ENCODE measurements around the gene CEP85. TPM values are rescaled to one million over a fixed set of nuclear protein-coding genes. Genes with fewer than 3 reads are reported as not detected.

The CEP85 gene
- total RNA-seq, 1 experiment from 2014 or later: 19.7 TPM

- CTCF ChIA-PET: interaction anchor here (0.8 kb wide), 1 partner anchor 23 kb away, joined by 3 read pairs; no protein-coding TSS in a partner anchor
- intact Hi-C loops (cut with micrococcal nuclease; ENCODE audit: unreplicated experiment): no loop called here
These were observed 53.8 kb downstream of the CEP85 start for GRCh38 chr1:26287811-26288210.

DNA sequence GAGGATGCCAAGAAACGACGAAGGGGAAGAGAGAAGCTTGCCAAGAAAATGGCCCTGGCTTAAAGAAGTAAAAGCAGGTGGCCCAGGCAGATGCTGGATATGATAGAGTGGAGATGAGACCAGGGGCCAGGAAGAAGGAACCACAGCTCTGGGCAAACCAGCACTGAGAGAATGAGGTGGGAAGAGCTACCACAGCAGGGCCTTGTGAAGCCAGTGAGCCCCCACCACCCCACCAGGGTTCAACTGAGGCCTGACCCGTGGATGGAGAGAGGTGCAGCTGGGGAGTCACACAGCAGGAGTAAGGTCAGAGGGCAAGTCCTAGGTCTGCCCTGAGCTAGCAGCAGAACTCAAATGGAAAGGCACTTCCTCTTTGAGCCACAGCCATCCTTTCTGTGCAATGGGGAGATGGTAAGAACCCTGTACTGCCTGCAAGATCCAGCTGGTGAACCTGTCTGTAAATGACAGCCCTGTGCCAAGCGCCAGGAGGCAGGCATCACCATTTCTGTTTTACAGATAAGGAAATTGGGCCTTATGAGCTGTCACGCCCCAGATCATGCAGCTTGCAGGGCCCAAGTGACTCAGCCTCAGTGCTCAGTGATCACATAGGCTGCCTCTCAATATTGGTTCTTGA is 54.4 kb downstream of the CEP85 start:
- TF ChIP-seq CTCF (IDR thresholded peaks at IDR 0.05; ENCODE audit: insufficient read depth in 1 of 2, low read depth in 1 of 2, low read length in 1 of 2, severe bottlenecking in 1 of 2, unreplicated experiment in 1 of 2): no peak
- no peak overlapping the region for H3K27ac Mint-ChIP-seq (ENCODE audit: unreplicated experiment)
- CTCF ChIA-PET: interaction anchor here (0.7 to 0.8 kb wide), 2 partner anchors 23 to 117 kb away, joined by 3 read pairs; no protein-coding TSS in a partner anchor
- DNase-seq: no peak
- Histone ChIP-seq H3K9me3 (no peaks in the 10 kb centered on the region), H3K4me1 (peaks cover 13% of the 10 kb centered on the region), H3K27me3 (replicated peaks; ENCODE audit: control insufficient read depth, insufficient read depth, low read length) (no peaks in the 10 kb centered on the region), H3K4me3 (ENCODE audit: low read depth, low read length) (no peak overlapping the region), H3K36me3 (ENCODE audit: control insufficient read depth, insufficient read depth, low read length) (no peaks in the 10 kb centered on the region)
- intact Hi-C loops (cut with micrococcal nuclease; ENCODE audit: unreplicated experiment): no loop called here
- POLR2A ChIA-PET: interaction anchor here (0.6 kb wide), 2 partner anchors 27 to 53 kb away, joined by 3 to 4 read pairs; no protein-coding TSS in a partner anchor
- H3K4me1 Mint-ChIP-seq (ENCODE audit: low read depth, unreplicated experiment): peaks cover 9% of the 10 kb centered on the region
- H3K9me3 Mint-ChIP-seq (ENCODE audit: unreplicated experiment): no peaks in the 10 kb centered on the region
- H3K36me3 Mint-ChIP-seq (ENCODE audit: insufficient read depth, unreplicated experiment): peaks cover 11% of the 10 kb centered on the region
- H3K4me3 Mint-ChIP-seq (ENCODE audit: unreplicated experiment): no peak overlapping the region
- H3K27me3 Mint-ChIP-seq (ENCODE audit: insufficient read depth, unreplicated experiment): no peaks in the 10 kb centered on the region
- BruUV-seq (replicated peaks): no TSS peak

More at GRCh38 chr1:26287811-26288210, 53.8 kb downstream of the CEP85 start:
- TF ChIP-seq CTCF (IDR thresholded peaks at IDR 0.05; ENCODE audit: insufficient read depth in 1 of 2, low read depth in 1 of 2, low read length in 1 of 2, severe bottlenecking in 1 of 2, unreplicated experiment in 1 of 2): no peak
- no peak for DNase-seq
- no peaks in the 10 kb centered on the region for H3K9me3 ChIP-seq
- H3K27me3 ChIP-seq (replicated peaks; ENCODE audit: control insufficient read depth, insufficient read depth, low read length): no peaks in the 10 kb centered on the region
- Mint-ChIP-seq H3K27me3 (ENCODE audit: insufficient read depth, unreplicated experiment) (no peaks in the 10 kb centered on the region), H3K27ac (ENCODE audit: unreplicated experiment) (no peak overlapping the region), H3K9me3 (ENCODE audit: unreplicated experiment) (no peaks in the 10 kb centered on the region), H3K36me3 (ENCODE audit: insufficient read depth, unreplicated experiment) (peaks cover 11% of the 10 kb centered on the region), H3K4me1 (ENCODE audit: low read depth, unreplicated experiment) (peaks cover 9% of the 10 kb centered on the region), H3K4me3 (ENCODE audit: unreplicated experiment) (no peak overlapping the region)
- BruUV-seq (replicated peaks): no TSS peak
- H3K4me1 ChIP-seq: peaks cover 13% of the 10 kb centered on the region
- no peaks in the 10 kb centered on the region for H3K36me3 ChIP-seq (ENCODE audit: control insufficient read depth, insufficient read depth, low read length)
- POLR2A ChIA-PET: no interaction called here
- no peak overlapping the region for H3K4me3 ChIP-seq (ENCODE audit: low read depth, low read length)

GRCh38 chr1:26289158-26290059 is 55.4 kb downstream of the CEP85 start:
- no peak for DNase-seq
- Histone ChIP-seq H3K4me1 (peaks cover 10% of the 10 kb centered on the region), H3K27me3 (replicated peaks; ENCODE audit: control insufficient read depth, insufficient read depth, low read length) (no peaks in the 10 kb centered on the region), H3K4me3 (ENCODE audit: low read depth, low read length) (no peak overlapping the region), H3K9me3 (no peaks in the 10 kb centered on the region), H3K36me3 (ENCODE audit: control insufficient read depth, insufficient read depth, low read length) (no peaks in the 10 kb centered on the region)
- BruUV-seq (replicated peaks): no TSS peak
- POLR2A ChIA-PET: no interaction called here
- Mint-ChIP-seq H3K9me3 (ENCODE audit: unreplicated experiment) (no peaks in the 10 kb centered on the region), H3K27me3 (ENCODE audit: insufficient read depth, unreplicated experiment) (no peaks in the 10 kb centered on the region), H3K36me3 (ENCODE audit: insufficient read depth, unreplicated experiment) (peaks cover 11% of the 10 kb centered on the region), H3K4me1 (ENCODE audit: low read depth, unreplicated experiment) (peaks cover 8% of the 10 kb centered on the region), H3K4me3 (ENCODE audit: unreplicated experiment) (no peak overlapping the region), H3K27ac (ENCODE audit: unreplicated experiment) (no peak overlapping the region)
- CTCF ChIA-PET: interaction anchor here (0.7 kb wide), 1 partner anchor 116 kb away, joined by 3 read pairs; no protein-coding TSS in a partner anchor
- no peak for TF ChIP-seq CTCF (IDR thresholded peaks at IDR 0.05; ENCODE audit: insufficient read depth in 1 of 2, low read depth in 1 of 2, low read length in 1 of 2, severe bottlenecking in 1 of 2, unreplicated experiment in 1 of 2)
- intact Hi-C loops (cut with micrococcal nuclease; ENCODE audit: unreplicated experiment): no loop called here

Data from Caco-2 (cell line).